Measurements from ENCODE around the gene MAGEA8.
"Not testable (repeated sequence)": the region's sequence is repeated elsewhere in the genome, so short reads cannot be mapped to it uniquely, and the experiment has no call there.

DNA sequence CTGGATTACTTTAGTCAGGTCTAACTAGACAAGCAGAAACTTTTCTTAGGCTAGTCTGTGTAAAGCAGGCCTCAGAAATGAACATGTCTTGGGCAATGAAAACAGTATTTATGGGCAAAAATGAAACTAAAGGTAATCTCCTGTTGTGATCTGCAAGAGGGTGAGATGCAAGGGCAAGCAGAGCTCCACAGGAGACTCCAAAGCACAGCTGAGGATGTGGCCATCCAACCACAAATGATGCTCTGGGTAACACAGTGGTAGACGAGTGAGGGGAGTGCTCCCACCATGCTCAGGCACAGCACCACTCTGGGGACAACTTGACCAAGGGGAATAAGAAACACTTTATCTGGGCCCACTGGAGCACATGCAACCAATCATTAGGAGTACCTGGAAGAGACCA lies 47.7 kb downstream of the MAGEA8 start:
- not testable (repeated sequence) for TF ChIP-seq POLR2A (IDR thresholded peaks at IDR 0.05; ENCODE audit: low read length); GATA1 (IDR thresholded peaks at IDR 0.05; ENCODE audit: low read depth, low read length)
